Mesothelial cell of epicardium (in vitro differentiated cells): ENCODE data around the gene ERMARD. TPM values are rescaled to one million over a fixed set of nuclear protein-coding genes. Genes with fewer than 3 reads are reported as not detected.

Experiments
- DNase-seq, 2 experiments: peaks; one replicate each; pipeline ENCODE4 v3.0.0; 2021; ENCODE audit warnings: low spot score in 2 of 2; ENCODE audit not compliant: unreplicated experiment in 2 of 2
- H3K27ac Mint-ChIP-seq: 2 replicates; pipeline ENCODE4 v1.8.0; 2021; ENCODE audit warnings: mixed read lengths
- H3K27me3 Mint-ChIP-seq: 2 replicates; pipeline ENCODE4 v1.8.0; 2021; ENCODE audit warnings: low read depth, mixed read lengths
- H3K36me3 Mint-ChIP-seq: 2 replicates; pipeline ENCODE4 v1.8.0; 2021; ENCODE audit warnings: mixed read lengths
- H3K4me1 Mint-ChIP-seq: 2 replicates; pipeline ENCODE4 v1.8.0; 2021; ENCODE audit warnings: mixed read lengths
- H3K4me3 Mint-ChIP-seq: 2 replicates; pipeline ENCODE4 v1.8.0; 2021; ENCODE audit warnings: mild to moderate bottlenecking, moderate library complexity, mixed read lengths
- H3K9me3 Mint-ChIP-seq: 2 replicates; pipeline ENCODE4 v1.8.0; 2021; ENCODE audit warnings: mixed read lengths
- CTCF ChIP-seq: fragments of 200-600 bp; sonication (generic); IDR thresholded peaks from one replicate; pipeline ENCODE4 v1.5.0; 2021; ENCODE audit warnings: antibody characterized with exemption; ENCODE audit not compliant: unreplicated experiment
- total RNA-seq: library from RNA; stranded (reverse); gene quantifications from 3 replicates; pipeline ENCODE4 v1.2.1, GENCODE V29; 2021

ERMARD gene
- total RNA-seq, 1 donor from 2014 or later: 45.6 TPM

- Mint-ChIP-seq H3K27ac (no peak overlapping the region), H3K27me3 (peaks cover 48% of the 10 kb centered on the region), H3K4me3 (no peak overlapping the region), H3K4me1 (peaks cover 3% of the 10 kb centered on the region), H3K36me3 (no peaks in the 10 kb centered on the region), H3K9me3 (peaks cover 10% of the 10 kb centered on the region)
- peak in 1 of 2 experiments; percentile 33 for DNase-seq
- TF ChIP-seq CTCF: no peak
Measured at GRCh38 chr6:169829786-169830185, 78.4 kb downstream of the ERMARD start.

GRCh38 chr6:169830876-169831275 is 79.5 kb downstream of the ERMARD start:
- Mint-ChIP-seq H3K9me3 (peaks cover 21% of the 10 kb centered on the region), H3K36me3 (no peaks in the 10 kb centered on the region), H3K27me3 (peaks cover 59% of the 10 kb centered on the region), H3K4me1 (peaks cover 3% of the 10 kb centered on the region), H3K4me3 (no peak overlapping the region), H3K27ac (no peak overlapping the region)
- DNase-seq: peak in 1 of 2 experiments; percentile 34
- no peak for TF ChIP-seq CTCF

Other genes starting within 250 kb of the ERMARD start
- 114 to 128 TPM (median 116 TPM) in 3 replicates for gene WDR27, start 49.6 kb upstream of the ERMARD start, total RNA-seq
- 35.5 to 36.6 TPM (median 35.8 TPM) in 3 replicates for gene C6orf120, start 49.5 kb upstream of the ERMARD start, total RNA-seq
- gene PHF10, start 27.1 kb upstream of the ERMARD start, total RNA-seq: 74.0 to 76.9 TPM (median 75.9 TPM) in 3 replicates
- 1.7 to 2.7 TPM (median 2.4 TPM) in 3 replicates for gene DYNLT2, start 50 bp upstream of the ERMARD start, total RNA-seq